Choroid plexus epithelial cell (primary cell): Measurements from ENCODE around the gene SIGLEC12.

Experiments
- DNase-seq: peaks from one replicate; pipeline ENCODE4 v3.0.0-alpha.2; 2010; ENCODE audit warnings: low read depth
- H3K4me3 ChIP-seq: 2 replicates; pipeline ENCODE4 v1.5.1; 2011; ENCODE audit warnings: low read depth, mild to moderate bottlenecking, control low read depth, low read length, moderate library complexity
- TF ChIP-seq, protein P1 (sequence below): conservative IDR thresholded peaks from 2 replicates; pipeline ENCODE4 v1.5.1; 2011; ENCODE audit warnings: low read depth, mild to moderate bottlenecking, control low read depth, inconsistent platforms, low read length, moderate library complexity

The SIGLEC12 gene

DNA sequence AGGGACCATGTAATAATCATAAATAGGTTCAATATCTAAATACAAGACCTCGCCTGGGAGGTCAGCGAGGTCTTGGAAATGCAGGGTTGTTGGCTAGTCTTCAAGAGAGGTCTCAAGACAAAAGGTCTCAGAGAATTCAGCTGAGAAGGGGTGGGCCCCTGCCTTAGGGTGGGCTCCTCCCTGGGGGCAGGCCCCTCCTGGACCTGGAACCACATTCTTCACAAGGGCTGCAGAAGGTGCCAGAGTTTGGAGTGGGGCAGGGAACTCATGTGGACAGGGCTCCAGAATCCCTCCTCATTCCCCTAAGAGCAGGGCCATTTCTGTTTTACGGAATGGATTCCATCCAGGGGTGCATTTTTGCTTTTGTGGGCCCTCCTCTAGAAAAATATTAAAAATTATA, 13.1 kb downstream of the SIGLEC12 start:
- DNase-seq = no peak
- TF ChIP-seq, protein P1, sequence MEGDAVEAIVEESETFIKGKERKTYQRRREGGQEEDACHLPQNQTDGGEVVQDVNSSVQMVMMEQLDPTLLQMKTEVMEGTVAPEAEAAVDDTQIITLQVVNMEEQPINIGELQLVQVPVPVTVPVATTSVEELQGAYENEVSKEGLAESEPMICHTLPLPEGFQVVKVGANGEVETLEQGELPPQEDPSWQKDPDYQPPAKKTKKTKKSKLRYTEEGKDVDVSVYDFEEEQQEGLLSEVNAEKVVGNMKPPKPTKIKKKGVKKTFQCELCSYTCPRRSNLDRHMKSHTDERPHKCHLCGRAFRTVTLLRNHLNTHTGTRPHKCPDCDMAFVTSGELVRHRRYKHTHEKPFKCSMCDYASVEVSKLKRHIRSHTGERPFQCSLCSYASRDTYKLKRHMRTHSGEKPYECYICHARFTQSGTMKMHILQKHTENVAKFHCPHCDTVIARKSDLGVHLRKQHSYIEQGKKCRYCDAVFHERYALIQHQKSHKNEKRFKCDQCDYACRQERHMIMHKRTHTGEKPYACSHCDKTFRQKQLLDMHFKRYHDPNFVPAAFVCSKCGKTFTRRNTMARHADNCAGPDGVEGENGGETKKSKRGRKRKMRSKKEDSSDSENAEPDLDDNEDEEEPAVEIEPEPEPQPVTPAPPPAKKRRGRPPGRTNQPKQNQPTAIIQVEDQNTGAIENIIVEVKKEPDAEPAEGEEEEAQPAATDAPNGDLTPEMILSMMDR = no peak
- no peak overlapping the region for H3K4me3 ChIP-seq

DNA sequence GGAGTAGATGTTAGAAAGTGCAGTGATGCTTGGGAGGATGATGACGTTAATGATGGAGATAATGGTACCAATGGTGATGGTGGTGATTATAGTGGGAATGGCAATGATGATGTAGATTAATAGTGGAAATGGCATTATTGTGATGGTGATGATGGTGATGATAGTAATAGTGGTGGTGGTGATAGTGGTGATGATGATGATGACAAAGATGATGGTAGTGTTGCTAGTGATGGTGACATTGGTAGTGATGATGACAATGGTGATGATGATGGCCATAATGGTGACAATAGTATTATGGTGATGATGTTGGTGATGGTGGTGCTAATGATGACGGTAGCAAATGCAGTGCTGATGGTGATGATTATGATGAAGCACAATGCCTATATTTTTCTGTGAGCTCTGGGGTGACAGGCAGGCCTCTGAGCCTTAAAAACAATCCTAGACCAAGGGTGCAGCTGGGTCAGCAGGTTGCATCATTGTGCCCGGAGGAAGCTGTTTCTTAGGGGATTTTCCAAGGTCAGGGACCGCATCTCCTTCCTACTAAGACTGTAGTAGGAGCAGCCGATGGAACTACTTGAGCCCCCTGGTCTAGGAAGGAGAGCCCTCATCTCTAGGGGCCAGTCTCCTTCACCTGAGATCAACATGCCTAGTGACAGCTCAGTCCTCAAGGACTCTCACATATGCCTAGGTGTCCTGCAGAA, 15.5 kb downstream of the SIGLEC12 start:
- TF ChIP-seq, protein P1 = no peak
- H3K4me3 ChIP-seq = no peak overlapping the region
- no peak for DNase-seq

DNA sequence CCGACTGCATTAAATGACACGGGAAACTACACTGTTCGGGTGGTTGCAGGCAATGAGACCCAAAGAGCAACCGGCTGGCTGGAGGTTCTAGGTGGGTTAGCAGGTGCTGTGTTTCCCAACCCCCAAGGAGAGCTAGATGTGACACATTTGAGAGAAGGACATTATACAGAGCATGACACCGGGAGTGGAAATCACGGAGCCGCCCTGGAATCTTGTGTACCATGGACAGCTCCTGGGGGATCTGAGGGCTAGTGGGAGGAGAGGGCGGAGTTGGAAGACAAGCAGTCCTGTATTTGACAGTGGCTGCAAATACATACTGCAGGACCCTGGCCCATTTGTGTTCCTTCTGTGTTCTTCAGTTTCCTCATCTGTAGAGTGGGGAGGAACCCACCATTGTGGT, 21.0 kb downstream of the SIGLEC12 start:
- no peak overlapping the region for H3K4me3 ChIP-seq
- TF ChIP-seq, protein P1 = no peak
- peak; percentile 20 for DNase-seq

DNA sequence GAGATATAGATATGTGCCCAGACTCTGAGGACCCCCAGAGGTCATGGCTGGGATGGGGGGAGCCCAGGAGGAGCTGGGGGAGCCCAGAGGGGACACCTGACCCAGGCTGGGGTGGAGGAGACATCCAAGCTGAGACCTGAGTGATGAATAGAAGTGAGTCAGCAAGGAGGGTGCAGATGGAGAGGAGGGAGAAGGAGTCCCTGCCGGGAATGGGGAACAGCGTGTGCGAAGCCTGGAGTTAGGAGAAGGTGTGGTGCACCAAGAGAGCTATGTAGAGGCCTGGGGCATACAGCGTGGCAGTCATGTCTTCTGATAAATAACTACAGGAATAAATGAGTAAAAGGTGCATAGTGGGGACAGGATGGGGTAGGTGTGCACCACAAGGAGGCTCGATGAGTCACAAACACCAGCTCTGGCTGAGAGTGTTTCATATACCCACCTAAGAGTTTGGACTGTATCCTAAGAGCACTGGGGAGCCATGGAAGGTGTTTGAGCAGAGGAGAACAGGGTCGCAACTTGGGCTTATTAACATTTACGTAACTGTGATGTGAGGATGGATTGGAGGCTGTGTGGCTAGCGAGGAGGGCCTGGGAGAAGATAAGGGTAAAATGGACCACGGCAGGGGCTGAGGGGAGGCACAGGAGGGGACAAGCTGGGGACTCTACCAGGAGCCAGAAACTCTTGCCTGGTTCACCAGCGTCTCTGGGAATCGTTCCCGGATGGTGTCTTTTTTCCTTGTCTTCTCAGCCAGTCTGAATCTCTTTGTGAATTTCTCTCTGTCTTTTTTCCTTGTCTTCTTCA, 21.9 kb downstream of the SIGLEC12 start:
- no peak for DNase-seq
- no peak overlapping the region for H3K4me3 ChIP-seq
- TF ChIP-seq, protein P1 = no peak

DNA sequence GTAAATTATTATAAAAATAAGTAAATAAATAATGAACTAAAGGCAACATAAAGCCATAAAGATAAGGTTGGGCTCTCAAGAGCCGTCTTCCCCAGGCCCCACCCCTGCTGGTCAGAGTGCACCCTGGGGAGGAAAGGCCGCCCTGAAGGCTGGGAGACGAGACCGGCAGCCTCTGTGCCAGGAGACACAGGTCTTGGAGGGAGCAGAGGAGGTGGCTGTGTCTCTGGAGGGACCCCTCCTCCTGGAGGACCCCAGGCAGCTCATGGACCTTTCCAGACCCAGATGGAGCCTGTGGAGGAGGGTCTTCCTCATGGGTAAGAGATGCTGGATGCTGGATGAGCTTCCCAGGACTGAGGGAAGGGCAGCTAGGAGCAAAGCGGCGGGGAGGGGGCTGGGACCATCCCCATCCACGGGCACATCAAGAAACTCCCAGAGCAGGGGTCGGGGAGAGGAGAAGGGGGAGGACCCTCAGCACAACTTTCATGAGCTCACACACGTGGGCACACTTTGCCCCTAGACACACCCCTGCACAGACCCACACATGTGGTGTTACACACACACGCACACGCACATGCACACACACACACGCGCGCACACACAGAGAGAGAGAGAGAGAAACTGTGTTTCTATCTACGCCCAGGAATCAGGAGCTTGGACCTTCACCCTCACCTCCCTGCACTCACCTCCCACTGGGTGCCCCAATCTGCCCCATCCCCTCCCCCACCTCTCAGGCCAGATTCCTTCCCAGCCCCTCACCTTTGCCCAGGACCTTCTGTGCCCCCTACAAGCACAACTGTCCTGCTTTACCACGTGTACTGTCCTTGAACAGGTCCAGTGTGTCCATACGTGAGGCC, 23.0 kb downstream of the SIGLEC12 start, which contains the start of gene CEACAM18:
Gene CEACAM18, plus strand, starts transcription at position 159 of the 854 bp plus-strand sequence.
- TF ChIP-seq, protein P1 = no peak
- H3K4me3 ChIP-seq = no peak within 1 kb of the TSS
- DNase-seq = no peak

DNA sequence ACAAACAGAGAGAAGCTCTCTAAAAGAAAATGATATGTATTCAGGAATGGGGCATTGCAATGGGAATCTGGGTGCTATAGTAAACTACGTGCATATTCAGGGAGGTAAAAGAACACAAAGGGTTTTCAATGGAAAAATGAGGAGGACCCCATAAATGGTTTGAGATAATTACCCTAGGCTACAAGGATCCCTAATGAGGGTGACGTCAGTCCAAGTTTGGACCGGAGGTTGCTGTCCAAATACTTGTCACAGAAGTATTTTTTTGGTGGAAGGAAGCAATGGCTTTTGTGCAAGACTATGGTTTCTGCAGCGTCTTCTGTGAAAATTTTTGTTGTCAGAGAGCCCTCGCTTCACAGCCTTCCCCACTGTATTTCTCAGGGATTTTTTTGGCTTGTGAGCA, 24.3 kb downstream of the SIGLEC12 start:
- no peak overlapping the region for H3K4me3 ChIP-seq
- TF ChIP-seq, protein P1 = no peak
- DNase-seq = no peak
